Kidney epithelial cell (primary cell): ENCODE measurements around the gene MPV17. TPM values are rescaled to one million over a fixed set of nuclear protein-coding genes. Genes with fewer than 3 reads are reported as not detected.

Experiments used
- DNase-seq: peaks from one replicate; pipeline ENCODE4 v3.0.0-alpha.2; 2010; ENCODE audit warnings: low read depth
- H3K27me3 ChIP-seq: 2 replicates; pipeline ENCODE4 v1.6.0; 2011; ENCODE audit warnings: low read length; ENCODE audit not compliant: control insufficient read depth, insufficient read depth
- H3K36me3 ChIP-seq: 2 replicates; pipeline ENCODE4 v1.5.1; 2011; ENCODE audit warnings: low read length; ENCODE audit not compliant: control insufficient read depth, insufficient read depth
- H3K4me3 ChIP-seq: 2 replicates; pipeline ENCODE4 v1.5.1; 2011; ENCODE audit warnings: low read depth, mild to moderate bottlenecking, control low read depth, low read length
- total RNA-seq: library from RNA; depleted of rRNA; stranded (reverse); fragments of >200 nt; gene quantifications from 2 replicates; pipeline ENCODE4 v1.2.3, GENCODE V29; 2015
- TF ChIP-seq, protein P1 (sequence below): IDR thresholded peaks from 2 replicates; pipeline ENCODE4 v1.5.1; 2011; ENCODE audit warnings: mild to moderate bottlenecking, moderate library complexity, low read length, control low read depth, inconsistent platforms; ENCODE audit not compliant: insufficient read depth, poor library complexity, severe bottlenecking

MPV17 gene
- total RNA-seq, 1 donor from 2014 or later: 105 TPM

DNA sequence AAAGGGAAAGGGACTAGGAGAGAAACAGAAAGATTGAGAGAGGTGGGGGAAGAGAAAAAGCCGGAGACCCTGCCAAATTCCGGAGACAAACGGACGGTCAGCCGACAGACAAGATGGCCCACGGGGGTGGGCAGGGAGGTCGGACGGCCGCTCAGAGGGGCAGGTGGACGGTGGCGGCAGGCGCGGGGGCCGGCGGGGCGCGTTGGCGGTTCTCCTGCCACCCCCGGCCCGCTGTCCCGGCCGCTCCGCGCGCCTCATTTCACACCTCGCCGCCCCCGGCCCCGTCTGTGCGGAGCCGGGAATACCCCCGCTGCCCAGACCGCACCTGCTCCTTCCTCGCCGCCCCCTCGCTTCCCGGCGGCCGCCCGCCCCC is 61.0 kb downstream of the MPV17 start:
- Histone ChIP-seq H3K4me3 (no peak overlapping the region), H3K36me3 (no peaks in the 10 kb centered on the region), H3K27me3 (peaks cover 82% of the 10 kb centered on the region)
- DNase-seq: no peak
- TF ChIP-seq, protein P1, sequence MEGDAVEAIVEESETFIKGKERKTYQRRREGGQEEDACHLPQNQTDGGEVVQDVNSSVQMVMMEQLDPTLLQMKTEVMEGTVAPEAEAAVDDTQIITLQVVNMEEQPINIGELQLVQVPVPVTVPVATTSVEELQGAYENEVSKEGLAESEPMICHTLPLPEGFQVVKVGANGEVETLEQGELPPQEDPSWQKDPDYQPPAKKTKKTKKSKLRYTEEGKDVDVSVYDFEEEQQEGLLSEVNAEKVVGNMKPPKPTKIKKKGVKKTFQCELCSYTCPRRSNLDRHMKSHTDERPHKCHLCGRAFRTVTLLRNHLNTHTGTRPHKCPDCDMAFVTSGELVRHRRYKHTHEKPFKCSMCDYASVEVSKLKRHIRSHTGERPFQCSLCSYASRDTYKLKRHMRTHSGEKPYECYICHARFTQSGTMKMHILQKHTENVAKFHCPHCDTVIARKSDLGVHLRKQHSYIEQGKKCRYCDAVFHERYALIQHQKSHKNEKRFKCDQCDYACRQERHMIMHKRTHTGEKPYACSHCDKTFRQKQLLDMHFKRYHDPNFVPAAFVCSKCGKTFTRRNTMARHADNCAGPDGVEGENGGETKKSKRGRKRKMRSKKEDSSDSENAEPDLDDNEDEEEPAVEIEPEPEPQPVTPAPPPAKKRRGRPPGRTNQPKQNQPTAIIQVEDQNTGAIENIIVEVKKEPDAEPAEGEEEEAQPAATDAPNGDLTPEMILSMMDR: no peak

GRCh38 chr2:27261241-27261925 is 61.5 kb downstream of the MPV17 start:
- H3K4me3 ChIP-seq: no peak overlapping the region
- no peaks in the 10 kb centered on the region for H3K36me3 ChIP-seq
- DNase-seq: no peak
- peaks cover 84% of the 10 kb centered on the region for H3K27me3 ChIP-seq
- TF ChIP-seq, protein P1: no peak

Other genes with a start within 250 kb of the MPV17 start
- 7.4 and 9.5 TPM in 2 replicates for gene EMILIN1, start 244.5 kb downstream of the MPV17 start, total RNA-seq
- 3.1 and 3.8 TPM in 2 replicates for gene KHK, start 236.3 kb downstream of the MPV17 start, total RNA-seq
- 1.8 and 2.5 TPM in 2 replicates for gene CGREF1, start 204.0 kb downstream of the MPV17 start, total RNA-seq
- gene ABHD1, start 199.3 kb downstream of the MPV17 start, total RNA-seq: not detected in 2 replicates
- gene PREB, start 188.5 kb downstream of the MPV17 start, total RNA-seq: 66.0 and 71.1 TPM in 2 replicates
- gene PRR30, start 183.7 kb downstream of the MPV17 start, total RNA-seq: not detected in 2 replicates
- gene TCF23, start 174.1 kb downstream of the MPV17 start, total RNA-seq: not detected in 2 replicates
- 146 and 161 TPM in 2 replicates for gene ATRAID, start 111.1 kb downstream of the MPV17 start, total RNA-seq
- gene SLC5A6, start 110.8 kb downstream of the MPV17 start, total RNA-seq: 52.1 and 67.7 TPM in 2 replicates
- gene CAD, start 105.7 kb downstream of the MPV17 start, total RNA-seq: 60.0 and 63.5 TPM in 2 replicates
- gene SLC30A3, start 60.0 kb downstream of the MPV17 start, total RNA-seq: 0.08 and 0.27 TPM in 2 replicates
- gene DNAJC5G, start 47.7 kb downstream of the MPV17 start, total RNA-seq: not detected in 2 replicates
- gene TRIM54, start 40.7 kb downstream of the MPV17 start, total RNA-seq: 0.27 and 0.33 TPM in 2 replicates
- gene UCN, start 14.7 kb downstream of the MPV17 start, total RNA-seq: 1.6 and 1.7 TPM in 2 replicates
- gene GTF3C2, start 33.7 kb upstream of the MPV17 start, total RNA-seq: 53.1 and 54.9 TPM in 2 replicates
- 39.8 and 46.7 TPM in 2 replicates for gene EIF2B4, start 47.2 kb upstream of the MPV17 start, total RNA-seq
- 92.1 and 120 TPM in 2 replicates for gene SNX17, start 47.5 kb upstream of the MPV17 start, total RNA-seq
- 10.3 and 11.5 TPM in 2 replicates for gene ZNF513, start 57.6 kb upstream of the MPV17 start, total RNA-seq
- gene PPM1G, start 86.5 kb upstream of the MPV17 start, total RNA-seq: 110 and 121 TPM in 2 replicates
- gene NRBP1, start 105.5 kb upstream of the MPV17 start, total RNA-seq: 105 TPM in 2 replicates
- 8.1 and 10.0 TPM in 2 replicates for gene KRTCAP3, start 119.3 kb upstream of the MPV17 start, total RNA-seq
- 11.2 and 21.6 TPM in 2 replicates for gene IFT172, start 166.6 kb upstream of the MPV17 start, total RNA-seq
- 28.2 and 30.0 TPM in 2 replicates for gene FNDC4, start 172.1 kb upstream of the MPV17 start, total RNA-seq
- 0.27 and 0.88 TPM in 2 replicates for gene GCKR, start 173.7 kb upstream of the MPV17 start, total RNA-seq